Neural cell (in vitro differentiated cells): ENCODE data around the gene LCN2. TPM values are rescaled to one million over a fixed set of nuclear protein-coding genes. Genes with fewer than 3 reads are reported as not detected.

Experiments
- H2AFZ ChIP-seq: fragments of 200-600, 300-800 bp; sonication (generic), shearing (Covaris generic); 2 replicates; pipeline ENCODE4 v1.6.0; 2014; ENCODE audit warnings: low read depth, mild to moderate bottlenecking, antibody characterized with exemption, low read length, moderate library complexity
- H3F3A ChIP-seq: fragments of 200-600 bp; shearing (Covaris generic); 2 replicates; pipeline ENCODE4 v1.6.1; 2016; ENCODE audit warnings: mild to moderate bottlenecking, moderate library complexity, mixed read lengths, antibody characterized with exemption, low read length; ENCODE audit not compliant: insufficient read depth, poor library complexity, severe bottlenecking
- H3K27ac ChIP-seq: fragments of 200-600, 300-800 bp; sonication (generic), shearing (Covaris generic); 2 replicates; pipeline ENCODE4 v1.5.1; 2014; ENCODE audit warnings: mild to moderate bottlenecking, low read length, moderate library complexity
- H3K27me3 ChIP-seq: fragments of 300-800, 200-600 bp; sonication (generic), shearing (Covaris generic); 2 replicates; pipeline ENCODE4 v1.6.0; 2014; ENCODE audit warnings: mild to moderate bottlenecking, low read depth, low read length, moderate library complexity; ENCODE audit not compliant: insufficient read depth
- H3K36me3 ChIP-seq: fragments of 300-800, 200-600 bp; sonication (generic), shearing (Covaris generic); 2 replicates; pipeline ENCODE4 v1.5.1; 2014; ENCODE audit warnings: mild to moderate bottlenecking, antibody characterized with exemption, low read length, moderate library complexity; ENCODE audit not compliant: insufficient read depth
- H3K4me2 ChIP-seq: fragments of 300-800, 200-600 bp; sonication (generic), shearing (Covaris generic); 2 replicates; pipeline ENCODE4 v1.6.0; 2014; ENCODE audit warnings: mild to moderate bottlenecking, low read length
- H3K4me3 ChIP-seq: fragments of 300-800, 200-600 bp; sonication (generic), shearing (Covaris generic); 2 replicates; pipeline ENCODE4 v1.5.1; 2014; ENCODE audit warnings: mild to moderate bottlenecking, low read length, moderate library complexity
- H3K79me2 ChIP-seq: fragments of 200-600 bp; shearing (Covaris generic); replicated peaks from 2 replicates; pipeline ENCODE4 v1.6.0; 2014; ENCODE audit warnings: mild to moderate bottlenecking, low read length, moderate library complexity; ENCODE audit not compliant: insufficient read depth
- H3K9ac ChIP-seq: fragments of 300-800, 200-600 bp; sonication (generic), shearing (Covaris generic); 2 replicates; pipeline ENCODE4 v1.6.1; 2016; ENCODE audit warnings: mild to moderate bottlenecking, low read length, mixed read lengths
- H3K9me2 ChIP-seq: fragments of 200-600 bp; shearing (Covaris generic); 2 replicates; pipeline ENCODE4 v1.6.1; 2016; ENCODE audit warnings: mild to moderate bottlenecking, low read length, mixed read lengths; ENCODE audit not compliant: insufficient read depth
- H3K9me3 ChIP-seq: fragments of 200-600, 300-800 bp; sonication (generic), shearing (Covaris generic); 2 replicates; pipeline ENCODE4 v1.6.1; 2016; ENCODE audit warnings: mild to moderate bottlenecking, mixed run types, low read length, moderate library complexity, mixed read lengths
- H4K20me1 ChIP-seq: fragments of 200-600 bp; shearing (Covaris generic); 2 replicates; pipeline ENCODE4 v1.6.1; 2016; ENCODE audit warnings: mild to moderate bottlenecking, mixed run types; ENCODE audit not compliant: insufficient read depth
- EP300 ChIP-seq: fragments of 450-650 bp; conservative IDR thresholded peaks from 2 replicates; pipeline ENCODE4 v1.6.1; 2014; ENCODE audit warnings: antibody characterized with exemption, mild to moderate bottlenecking, moderate library complexity; ENCODE audit not compliant: poor library complexity, severe bottlenecking
- EZH2 ChIP-seq: fragments of 200-600, 300-800 bp; shearing (Covaris generic), sonication (generic); IDR thresholded peaks from 2 replicates; pipeline ENCODE4 v1.6.1; 2014; ENCODE audit warnings: antibody characterized with exemption, low read length, borderline replicate concordance, mild to moderate bottlenecking; ENCODE audit not compliant: insufficient read depth, poor library complexity, severe bottlenecking
- MXI1 ChIP-seq: fragments of 450-650 bp; conservative IDR thresholded peaks from 2 replicates; pipeline ENCODE4 v1.6.1; 2014; ENCODE audit warnings: antibody characterized with exemption, mild to moderate bottlenecking; ENCODE audit not compliant: poor library complexity, severe bottlenecking
- POLR2AphosphoS5 ChIP-seq: IDR thresholded peaks from 2 replicates; pipeline ENCODE4 v1.6.1; 2012
- RAD21 ChIP-seq: fragments of 450-650 bp; conservative IDR thresholded peaks from 2 replicates; pipeline ENCODE4 v1.6.1; 2014; ENCODE audit warnings: antibody characterized with exemption, mild to moderate bottlenecking, moderate library complexity
- SMC3 ChIP-seq: fragments of 450-650 bp; conservative IDR thresholded peaks from 2 replicates; pipeline ENCODE4 v1.6.1; 2014; ENCODE audit warnings: antibody characterized with exemption, mild to moderate bottlenecking, moderate library complexity; ENCODE audit not compliant: poor library complexity
- TAF1 ChIP-seq: IDR thresholded peaks from 2 replicates; pipeline ENCODE4 v1.6.1; 2012; ENCODE audit warnings: low read depth
- polyA plus RNA-seq: library from polyadenylated mRNA; depleted of rRNA; stranded (reverse); fragments of >200 nt; gene quantifications from 2 replicates; pipeline ENCODE4 v1.2.3, GENCODE V29; 2014
- TF ChIP-seq, protein P1 (sequence below): IDR thresholded peaks from 2 replicates; pipeline ENCODE4 v1.6.1; 2012; ENCODE audit warnings: borderline replicate concordance
- TF ChIP-seq, protein P2 (sequence below): fragments of 450-650 bp; IDR thresholded peaks from 2 replicates; pipeline ENCODE4 v1.5.1; 2014; ENCODE audit warnings: antibody characterized with exemption, mild to moderate bottlenecking, moderate library complexity; ENCODE audit not compliant: poor library complexity, severe bottlenecking

The LCN2 gene
- polyA plus RNA-seq, 1 donor from 2014 or later, result not detected

GRCh38 chr9:128191406-128192046, 42.3 kb downstream of the LCN2 start, which contains the start of gene CIZ1:
Gene CIZ1, minus strand, starts transcription at chr9:128191572. Its CDS starts 715 bp downstream, at chr9:128190857.
- peaks cover 8% of the 10 kb centered on the region for H3K79me2 ChIP-seq
- peak within 1 kb of the TSS; percentile 97 for H3K9ac ChIP-seq
- H3K4me2 ChIP-seq, result peak within 1 kb of the TSS; percentile 79
- no peaks in the 10 kb centered on the region for H3K36me3 ChIP-seq
- H4K20me1 ChIP-seq, result no peaks in the 10 kb centered on the region
- H3F3A ChIP-seq, result no peaks in the 10 kb centered on the region
- peak within 1 kb of the TSS; percentile 90 for H3K27ac ChIP-seq
- H3K27me3 ChIP-seq, result no peaks in the 10 kb centered on the region
- no peaks in the 10 kb centered on the region for H3K9me2 ChIP-seq
- H2AFZ ChIP-seq, result peak within 1 kb of the TSS; percentile 90
- TF ChIP-seq MXI1 (peak; percentile 31), EZH2 (no peak), POLR2AphosphoS5 (peak; percentile 47), TAF1 (no peak), SMC3 (peak; percentile 35), EP300 (no peak), RAD21 (peak; percentile 19)
- TF ChIP-seq, protein P1, sequence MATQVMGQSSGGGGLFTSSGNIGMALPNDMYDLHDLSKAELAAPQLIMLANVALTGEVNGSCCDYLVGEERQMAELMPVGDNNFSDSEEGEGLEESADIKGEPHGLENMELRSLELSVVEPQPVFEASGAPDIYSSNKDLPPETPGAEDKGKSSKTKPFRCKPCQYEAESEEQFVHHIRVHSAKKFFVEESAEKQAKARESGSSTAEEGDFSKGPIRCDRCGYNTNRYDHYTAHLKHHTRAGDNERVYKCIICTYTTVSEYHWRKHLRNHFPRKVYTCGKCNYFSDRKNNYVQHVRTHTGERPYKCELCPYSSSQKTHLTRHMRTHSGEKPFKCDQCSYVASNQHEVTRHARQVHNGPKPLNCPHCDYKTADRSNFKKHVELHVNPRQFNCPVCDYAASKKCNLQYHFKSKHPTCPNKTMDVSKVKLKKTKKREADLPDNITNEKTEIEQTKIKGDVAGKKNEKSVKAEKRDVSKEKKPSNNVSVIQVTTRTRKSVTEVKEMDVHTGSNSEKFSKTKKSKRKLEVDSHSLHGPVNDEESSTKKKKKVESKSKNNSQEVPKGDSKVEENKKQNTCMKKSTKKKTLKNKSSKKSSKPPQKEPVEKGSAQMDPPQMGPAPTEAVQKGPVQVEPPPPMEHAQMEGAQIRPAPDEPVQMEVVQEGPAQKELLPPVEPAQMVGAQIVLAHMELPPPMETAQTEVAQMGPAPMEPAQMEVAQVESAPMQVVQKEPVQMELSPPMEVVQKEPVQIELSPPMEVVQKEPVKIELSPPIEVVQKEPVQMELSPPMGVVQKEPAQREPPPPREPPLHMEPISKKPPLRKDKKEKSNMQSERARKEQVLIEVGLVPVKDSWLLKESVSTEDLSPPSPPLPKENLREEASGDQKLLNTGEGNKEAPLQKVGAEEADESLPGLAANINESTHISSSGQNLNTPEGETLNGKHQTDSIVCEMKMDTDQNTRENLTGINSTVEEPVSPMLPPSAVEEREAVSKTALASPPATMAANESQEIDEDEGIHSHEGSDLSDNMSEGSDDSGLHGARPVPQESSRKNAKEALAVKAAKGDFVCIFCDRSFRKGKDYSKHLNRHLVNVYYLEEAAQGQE, result peak; percentile 20
- TF ChIP-seq, protein P2, sequence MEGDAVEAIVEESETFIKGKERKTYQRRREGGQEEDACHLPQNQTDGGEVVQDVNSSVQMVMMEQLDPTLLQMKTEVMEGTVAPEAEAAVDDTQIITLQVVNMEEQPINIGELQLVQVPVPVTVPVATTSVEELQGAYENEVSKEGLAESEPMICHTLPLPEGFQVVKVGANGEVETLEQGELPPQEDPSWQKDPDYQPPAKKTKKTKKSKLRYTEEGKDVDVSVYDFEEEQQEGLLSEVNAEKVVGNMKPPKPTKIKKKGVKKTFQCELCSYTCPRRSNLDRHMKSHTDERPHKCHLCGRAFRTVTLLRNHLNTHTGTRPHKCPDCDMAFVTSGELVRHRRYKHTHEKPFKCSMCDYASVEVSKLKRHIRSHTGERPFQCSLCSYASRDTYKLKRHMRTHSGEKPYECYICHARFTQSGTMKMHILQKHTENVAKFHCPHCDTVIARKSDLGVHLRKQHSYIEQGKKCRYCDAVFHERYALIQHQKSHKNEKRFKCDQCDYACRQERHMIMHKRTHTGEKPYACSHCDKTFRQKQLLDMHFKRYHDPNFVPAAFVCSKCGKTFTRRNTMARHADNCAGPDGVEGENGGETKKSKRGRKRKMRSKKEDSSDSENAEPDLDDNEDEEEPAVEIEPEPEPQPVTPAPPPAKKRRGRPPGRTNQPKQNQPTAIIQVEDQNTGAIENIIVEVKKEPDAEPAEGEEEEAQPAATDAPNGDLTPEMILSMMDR, result peak; percentile 87
- no peaks in the 10 kb centered on the region for H3K9me3 ChIP-seq
- H3K4me3 ChIP-seq, result peak within 1 kb of the TSS; percentile 89

- Histone ChIP-seq H3K79me2 (peaks cover 8% of the 10 kb centered on the region), H3K9me3 (no peaks in the 10 kb centered on the region), H3K36me3 (no peaks in the 10 kb centered on the region), H3K27me3 (no peaks in the 10 kb centered on the region), H3K27ac (no peak overlapping the region), H3K9me2 (no peaks in the 10 kb centered on the region), H3F3A (no peaks in the 10 kb centered on the region), H2AFZ (no peak overlapping the region), H3K9ac (no peak overlapping the region), H3K4me2 (no peak overlapping the region), H4K20me1 (no peaks in the 10 kb centered on the region), H3K4me3 (no peak overlapping the region)
- TF ChIP-seq TAF1 (no peak), EP300 (no peak), POLR2AphosphoS5 (no peak), RAD21 (no peak), MXI1 (no peak), SMC3 (no peak), EZH2 (no peak)
- TF ChIP-seq, protein P1, result no peak
- TF ChIP-seq, protein P2, result no peak
Observed at GRCh38 chr9:128192601-128193371, 43.5 kb downstream of the LCN2 start.
